ENCODE data around the gene C15orf62.

Gene C15orf62

DNA sequence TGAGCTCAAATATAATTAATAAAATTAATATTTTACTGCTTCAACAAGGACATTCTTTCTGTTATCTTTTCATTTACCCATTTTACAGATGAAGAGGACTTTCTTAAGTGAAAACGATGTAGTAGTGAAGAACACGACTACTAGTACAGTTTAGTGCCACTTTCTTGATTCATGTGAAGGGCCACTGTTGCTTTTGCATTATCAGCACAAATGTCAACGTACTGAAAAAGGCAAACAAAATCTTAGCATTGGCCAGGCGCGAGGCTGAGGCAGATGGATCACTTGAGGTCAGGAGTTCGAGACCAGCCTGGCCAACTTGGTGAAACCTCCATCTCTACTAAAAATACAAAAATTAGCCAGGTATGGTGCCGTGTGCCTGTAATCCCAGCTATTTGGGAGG lies 49.3 kb downstream of the C15orf62 start:
- DNase-seq (ENCODE audit: low spot score) = no peak

DNA sequence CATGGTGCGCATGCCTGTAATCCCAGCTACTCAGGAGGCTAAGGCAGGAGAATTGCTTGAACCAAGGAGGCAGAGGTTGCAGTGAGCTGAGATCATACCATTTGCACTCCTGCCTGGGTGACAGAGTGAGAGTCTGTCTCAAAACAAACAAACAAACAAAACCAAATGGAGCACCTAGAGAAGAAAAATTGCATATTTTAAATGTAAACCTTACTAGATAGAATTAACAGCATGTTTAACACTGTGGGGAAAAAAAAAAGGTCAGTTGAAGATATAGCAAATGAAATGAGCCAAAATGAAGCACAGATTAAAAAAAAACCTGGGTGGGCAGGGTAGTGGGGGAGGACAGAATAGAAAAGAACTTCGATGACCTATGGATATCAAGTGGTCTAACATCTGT lies 51.4 kb downstream of the C15orf62 start:
- no peak for DNase-seq (ENCODE audit: low spot score)

Data from AG08396 (cell line).